Measurements from ENCODE around the gene SRCAP.

The SRCAP gene

DNA sequence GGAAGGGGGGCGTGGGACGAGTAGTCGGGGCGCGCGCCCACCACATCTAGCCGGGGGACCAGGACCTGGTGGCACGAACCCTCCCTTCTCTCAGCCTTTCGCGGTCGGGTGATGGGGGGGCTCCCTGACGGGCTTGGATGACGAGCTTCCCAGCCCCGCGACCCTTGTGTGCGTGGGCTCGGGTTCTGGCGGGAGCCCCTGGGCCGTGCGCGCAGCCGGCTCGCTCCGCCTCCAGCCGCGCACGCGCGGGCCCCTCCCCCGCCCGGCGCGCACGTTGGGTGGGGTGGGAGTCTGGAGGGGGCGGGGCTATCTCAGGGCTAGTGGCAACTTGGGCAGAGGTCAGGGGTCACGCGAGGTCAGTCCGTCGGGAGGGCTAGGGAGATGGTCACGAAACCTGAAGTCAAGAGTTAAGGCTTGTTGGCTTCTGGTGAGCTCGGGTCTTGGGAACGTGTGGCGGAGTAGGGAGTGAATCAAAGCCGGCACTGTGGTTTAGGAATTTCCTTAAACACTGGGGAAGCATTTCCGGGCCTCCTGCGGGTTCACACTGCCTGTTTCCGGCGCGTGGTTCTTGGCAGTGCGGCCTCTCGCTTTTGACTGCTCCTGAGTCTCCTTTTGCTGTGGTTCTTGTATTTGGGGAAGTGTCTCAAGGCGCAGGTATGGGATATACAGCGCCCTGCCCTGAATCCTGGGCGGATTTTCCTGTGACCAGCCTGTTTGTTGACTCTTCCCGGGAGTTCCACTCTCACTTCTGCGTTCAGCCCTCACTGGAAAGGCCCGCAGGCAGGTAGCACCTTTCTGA lies at the start of gene SRCAP:
Gene SRCAP, plus strand, starts transcription at position 356 of the 799 bp plus-strand sequence. CDS start 1,654 bp downstream, outside the sequence.
- peak; percentile 93 for DNase-seq

GRCh38 chr16:30649725-30650368 lies 49.1 kb upstream of the SRCAP start:
- DNase-seq = peak; percentile 61

- peak; percentile 99 for DNase-seq
These were observed 48.4 kb upstream of the SRCAP start, which contains the start of gene PRR14 for GRCh38 chr16:30650369-30651123. PRR14 (plus strand) TSS chr16:30650960; CDS start chr16:30651646, 686 bp downstream.

- DNase-seq = peak; percentile 83
These were observed 47.6 kb upstream of the SRCAP start for GRCh38 chr16:30651124-30652004.

- no peak for DNase-seq
These were observed 47.0 kb upstream of the SRCAP start for GRCh38 chr16:30652005-30652296.

DNA sequence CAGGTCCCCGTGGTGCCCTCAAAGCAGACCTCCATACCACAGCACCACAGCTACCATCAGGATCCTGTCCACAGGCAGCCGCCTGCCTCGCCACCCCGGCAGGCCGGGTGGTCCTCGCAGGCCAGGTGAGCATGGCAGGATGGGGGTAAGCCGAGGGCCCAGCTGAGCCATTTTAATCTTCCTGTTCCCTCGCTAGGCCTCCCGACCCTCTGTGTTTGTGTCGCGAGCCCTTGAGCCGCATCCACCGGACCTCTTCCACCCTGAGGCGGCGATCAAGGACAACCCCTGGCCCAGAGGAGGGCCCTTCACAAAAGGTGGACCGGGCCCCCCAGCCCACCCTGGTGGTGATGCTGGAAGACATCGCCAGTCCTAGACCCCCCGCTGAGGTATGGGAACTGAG lies 46.3 kb upstream of the SRCAP start:
- no peak for DNase-seq

DNA sequence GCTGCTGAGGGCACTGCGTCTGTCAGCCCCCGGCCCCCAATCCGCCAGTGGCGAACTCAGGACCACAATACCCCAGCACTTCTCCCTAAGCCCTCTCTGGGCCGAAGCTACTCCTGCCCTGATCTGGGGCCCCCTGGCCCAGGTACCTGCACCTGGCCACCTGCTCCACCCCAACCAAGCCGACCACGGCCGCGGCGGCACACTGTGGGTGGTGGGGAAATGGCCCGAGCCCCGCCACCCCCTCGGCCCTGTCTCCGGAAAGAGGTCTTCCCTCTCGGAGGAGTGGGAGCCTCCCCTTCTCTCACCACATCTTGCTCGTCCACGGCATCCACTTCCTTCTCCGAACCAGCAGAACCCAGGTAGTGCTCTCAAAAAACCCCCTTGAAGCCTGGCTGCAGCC lies 44.1 kb upstream of the SRCAP start:
- no peak for DNase-seq

DNA sequence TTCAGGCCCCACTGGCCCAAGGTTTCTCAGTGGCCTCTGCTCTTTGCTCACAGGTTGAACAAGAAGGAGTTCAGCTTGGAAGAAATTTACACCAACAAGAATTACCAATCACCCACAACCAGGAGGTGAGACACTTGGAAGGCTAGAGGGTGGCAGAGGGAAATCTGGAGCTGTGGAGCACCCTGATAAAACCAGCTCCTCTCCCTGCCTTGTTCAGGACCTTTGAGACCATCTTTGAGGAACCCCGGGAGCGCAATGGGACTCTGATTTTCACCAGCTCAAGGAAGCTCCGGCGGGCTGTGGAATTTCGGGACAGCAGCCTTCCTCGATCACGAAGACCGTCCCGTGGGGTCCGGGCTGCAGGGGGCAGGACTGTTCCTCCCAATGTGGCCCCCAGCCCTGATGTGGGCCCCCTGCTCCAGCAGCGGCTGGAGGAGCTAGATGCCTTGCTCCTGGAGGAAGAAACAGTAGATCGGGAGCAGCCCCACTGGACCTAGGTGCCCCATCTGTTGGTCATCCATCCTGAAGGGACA lies 43.1 kb upstream of the SRCAP start:
- no peak for DNase-seq

DNA sequence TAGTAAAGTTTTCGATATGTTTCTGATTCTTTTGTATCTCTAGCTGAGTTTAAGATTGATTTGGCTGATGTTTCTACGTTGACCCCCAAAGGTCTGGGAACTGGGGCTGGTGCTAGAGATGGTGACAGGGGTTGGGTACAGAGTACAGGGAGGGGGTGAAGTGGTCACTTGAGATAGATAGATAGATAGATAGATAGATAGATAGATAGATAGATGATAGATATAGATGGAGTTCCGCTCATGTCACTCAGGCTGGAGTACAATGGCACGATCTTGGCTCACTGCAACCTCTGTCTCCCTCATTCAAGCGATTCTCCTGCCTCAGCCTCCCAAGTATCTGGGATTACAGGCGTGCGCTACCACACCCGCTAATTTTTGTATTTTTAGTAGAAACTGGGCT lies 42.6 kb upstream of the SRCAP start:
- DNase-seq = no peak

DNA sequence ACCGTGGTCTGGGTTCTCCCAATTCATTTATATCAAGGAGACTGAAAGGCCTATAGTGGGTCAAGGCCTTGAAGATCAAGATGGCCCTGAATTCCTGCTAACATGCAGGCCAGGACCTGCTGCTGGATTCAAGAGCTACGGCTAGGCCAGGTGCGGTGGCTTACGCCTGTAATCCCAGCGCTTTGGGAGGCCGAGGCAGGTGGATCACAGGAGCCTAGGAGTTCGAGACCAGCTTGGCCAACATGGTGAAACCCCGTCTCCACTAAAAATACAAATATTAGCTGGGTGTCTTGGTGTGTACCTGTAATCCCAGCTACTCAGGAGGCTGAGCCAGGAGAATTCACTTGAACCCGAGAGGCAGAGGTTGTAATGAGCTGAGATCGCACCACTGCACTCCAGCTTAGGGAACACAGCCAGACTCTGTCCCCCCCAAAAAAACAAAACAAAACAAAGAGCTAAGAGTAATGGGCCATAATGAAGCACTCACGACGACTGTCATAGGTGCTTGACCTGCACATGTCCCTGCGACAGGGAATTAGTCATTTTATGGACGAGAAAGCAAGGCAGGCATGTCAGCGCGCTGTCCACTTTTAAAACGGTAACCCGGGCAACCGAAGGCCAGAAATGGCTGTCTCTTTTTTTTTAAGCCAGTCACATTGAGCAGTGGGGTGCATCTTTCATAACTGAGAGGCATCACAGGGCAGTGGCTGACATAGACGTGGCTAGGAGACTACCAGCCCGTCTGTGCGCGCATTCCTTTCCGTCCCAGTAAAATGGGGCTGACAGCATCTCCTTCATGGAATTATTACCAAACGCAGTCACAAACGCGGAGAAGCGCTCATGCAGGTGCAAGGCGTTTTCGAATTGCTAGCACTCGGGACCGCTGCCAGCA lies 41.8 kb upstream of the SRCAP start:
- no peak for DNase-seq

DNA sequence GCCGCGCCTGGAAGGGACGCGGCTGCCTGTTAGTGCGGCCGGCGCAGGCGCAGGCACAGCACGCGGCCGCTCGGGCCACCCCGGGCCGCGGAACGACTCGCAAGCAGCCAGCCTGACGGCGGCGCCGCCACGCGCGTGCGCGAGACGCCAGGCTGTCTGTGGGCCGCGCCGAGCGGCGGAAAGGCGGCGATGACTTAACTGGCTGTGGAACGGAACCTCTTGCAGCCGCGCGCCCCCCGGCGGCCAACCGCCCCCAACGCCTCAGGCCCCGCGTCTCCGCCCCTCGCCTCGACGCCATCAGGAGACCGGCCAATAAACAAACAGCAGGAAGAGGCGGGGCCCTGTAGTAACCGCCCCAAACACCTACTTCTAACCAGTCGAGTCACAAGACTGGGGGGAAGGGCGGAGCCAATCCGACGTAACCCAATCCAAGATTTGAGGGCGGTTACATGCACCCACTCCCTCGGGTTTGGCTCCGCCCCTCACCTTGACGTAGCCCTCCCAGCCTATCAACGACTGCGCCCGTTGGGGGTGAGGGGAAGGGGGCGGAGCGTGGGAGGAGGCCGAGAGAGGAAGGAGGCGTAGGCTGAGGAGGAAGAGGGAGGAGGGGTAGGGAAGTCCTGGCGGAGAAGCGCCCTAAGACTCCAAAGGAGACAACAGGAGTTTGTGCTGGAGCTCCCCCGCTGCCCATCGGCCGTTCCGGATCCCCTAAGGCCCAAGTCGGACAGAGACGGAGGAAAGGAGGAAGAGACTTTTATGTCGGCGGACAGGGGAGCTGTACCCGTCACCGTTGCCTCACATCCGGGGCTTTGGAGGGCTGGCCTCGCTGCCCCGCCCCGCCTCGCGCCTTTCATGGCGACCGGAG lies 40.9 kb upstream of the SRCAP start, which contains the start of gene FBRS:
Gene FBRS, plus strand, starts transcription at position 566 of the 865 bp plus-strand sequence. CDS start 1,088 bp downstream, outside the sequence.
- DNase-seq = peak; percentile 100

DNA sequence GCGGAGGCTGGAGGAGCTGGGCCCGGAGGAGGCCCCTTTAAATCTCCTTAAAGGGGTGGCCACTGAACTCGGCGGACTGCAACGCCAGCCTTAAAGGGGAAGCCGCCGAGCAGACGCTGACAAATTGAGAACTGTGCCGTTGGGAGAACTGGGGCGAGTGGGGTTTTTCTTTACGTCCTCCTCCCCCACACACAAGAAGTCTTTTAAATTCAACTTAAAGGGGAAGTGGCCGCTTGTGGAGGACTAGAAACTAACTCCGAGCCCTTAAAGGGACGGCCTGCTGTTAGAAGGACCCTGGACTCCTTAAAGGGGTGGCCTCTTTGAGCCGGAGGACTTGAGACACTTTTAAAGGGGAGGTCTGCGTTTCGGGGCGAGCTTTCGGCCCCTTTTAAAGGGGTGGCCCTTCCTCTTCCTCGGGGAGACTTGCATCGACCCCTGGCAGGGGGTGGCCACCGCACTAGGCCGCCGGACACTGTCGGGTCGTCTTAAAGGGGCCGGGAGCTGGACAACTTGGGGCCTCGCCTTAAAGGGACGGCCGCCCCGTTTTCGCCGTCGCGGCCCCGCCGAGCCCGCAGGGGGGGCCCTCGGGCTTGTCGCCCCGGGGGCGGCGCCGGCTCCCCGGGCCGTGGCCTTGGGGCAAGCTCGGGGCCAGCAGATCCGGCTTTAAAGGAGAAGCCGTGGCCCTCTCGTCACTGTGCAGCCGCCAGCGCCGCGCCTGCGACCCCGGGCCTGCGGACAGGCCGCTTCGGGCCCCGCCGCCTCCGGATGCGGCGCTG lies 40.1 kb upstream of the SRCAP start:
- no peak for DNase-seq

- DNase-seq = peak; percentile 72
These were observed 39.2 kb upstream of the SRCAP start for GRCh38 chr16:30659507-30660423.

DNA sequence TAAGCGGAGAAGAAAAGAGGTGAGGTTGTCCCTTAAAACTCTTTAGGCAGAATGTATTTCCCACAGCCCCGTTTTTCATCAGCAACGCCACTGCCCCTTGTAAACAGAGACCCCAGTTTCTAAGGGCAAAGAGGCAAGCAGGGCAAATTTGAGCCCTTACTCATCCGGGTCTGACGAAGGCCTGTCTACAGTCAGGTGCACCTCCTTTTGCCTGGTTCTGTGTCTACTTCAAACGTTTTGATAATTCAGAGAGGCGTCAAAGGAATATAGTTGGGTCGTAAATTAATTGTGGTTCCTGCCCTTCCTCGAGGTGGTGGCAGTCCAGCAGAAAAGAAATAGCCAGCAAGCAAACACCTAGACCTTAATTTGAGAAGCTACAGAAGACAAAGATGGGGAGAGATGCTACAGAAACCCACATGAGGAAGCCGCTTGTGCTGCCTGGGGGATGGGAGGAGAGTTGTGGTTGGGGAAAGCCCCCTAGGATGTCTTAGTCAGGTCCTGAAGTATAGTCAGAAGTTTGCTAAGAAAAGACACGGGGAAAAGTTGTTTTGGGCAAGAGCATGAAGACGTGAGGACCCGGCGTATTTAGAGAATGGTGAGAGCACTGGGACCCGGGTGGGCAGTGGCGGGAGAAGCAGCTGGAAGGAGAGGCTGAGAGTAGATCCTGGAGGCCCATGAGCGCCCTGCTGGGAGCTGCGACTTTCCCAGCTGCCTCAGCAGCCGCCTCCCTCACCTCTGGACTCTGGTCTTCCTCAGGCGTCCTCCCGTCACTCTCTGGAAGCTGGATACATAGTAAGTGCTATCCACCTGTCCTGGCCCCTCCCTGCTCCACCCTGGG lies 38.3 kb upstream of the SRCAP start:
- DNase-seq = peak; percentile 84

- DNase-seq = no peak
These were observed 36.5 kb upstream of the SRCAP start for GRCh38 chr16:30662449-30662848.

GRCh38 chr16:30663038-30663437 lies 35.9 kb upstream of the SRCAP start:
- DNase-seq = no peak

DNA sequence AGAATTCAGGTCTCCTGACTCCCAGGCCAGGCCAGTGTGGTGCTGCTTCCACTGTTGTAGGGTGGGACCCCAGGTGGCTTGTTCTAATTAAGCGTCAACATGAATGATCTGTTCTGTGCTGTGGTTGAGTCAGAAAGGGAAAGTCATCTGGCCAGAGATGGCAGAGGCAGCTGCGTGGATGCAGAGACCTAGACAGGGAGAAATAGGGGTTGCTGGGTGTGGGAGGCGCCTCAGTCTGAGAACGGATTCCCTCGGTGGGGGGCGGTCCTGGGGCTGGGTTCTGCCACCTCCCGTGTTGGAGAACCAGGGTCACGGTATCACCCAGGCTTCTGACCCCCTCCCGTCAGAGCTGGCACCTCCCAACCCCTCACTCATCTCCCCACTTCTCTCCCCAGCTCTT lies 35.2 kb upstream of the SRCAP start:
- no peak for DNase-seq
